NCI-H748 (cell line): ENCODE data around the gene SFT2D2.

Experiments used
- DNase-seq: peaks from one replicate; lab custom pipeline; 2025; ENCODE audit not compliant: unreplicated experiment; lab: John Stamatoyannopoulos, UW

The SFT2D2 gene

DNA sequence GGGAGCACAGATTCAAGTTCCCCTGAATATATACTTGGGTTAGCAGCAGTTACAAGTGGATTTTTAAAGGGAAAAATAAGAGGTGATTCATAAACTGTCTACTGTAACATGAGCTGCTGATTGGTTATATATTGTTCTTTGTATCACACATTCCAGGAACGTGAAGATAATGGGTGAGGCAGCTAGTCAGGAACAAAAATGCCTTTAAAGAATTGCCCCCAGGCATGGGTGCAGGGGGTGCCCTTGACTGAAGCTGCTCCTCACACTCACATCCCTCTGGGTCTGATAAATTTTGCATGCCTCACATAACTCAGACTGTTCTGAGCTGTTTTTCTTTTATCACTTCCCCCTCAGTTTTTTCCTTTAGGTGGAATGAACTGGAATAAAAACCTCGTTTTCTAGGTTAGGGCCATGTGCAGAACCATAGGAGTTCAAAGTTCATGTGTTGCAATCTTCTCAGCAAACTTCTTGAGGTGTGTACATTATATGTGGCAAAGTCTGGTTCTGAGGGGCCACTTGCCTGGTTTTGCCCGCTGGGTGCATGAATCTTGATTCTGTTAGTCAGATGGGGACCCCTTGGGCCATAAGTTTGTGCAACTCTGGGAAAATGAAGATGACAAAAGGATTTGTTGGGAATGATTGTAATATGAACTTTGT is 76.0 kb downstream of the SFT2D2 start:
- no peak for DNase-seq
